GM18517 (cell line): ENCODE data around the gene TBC1D5.

Experiments used
- ATAC-seq: cut with Tn5 transposase; IDR thresholded peaks from one replicate; pipeline ENCODE4 v1.9.1; 2021; ENCODE audit warnings: mild to moderate bottlenecking, moderate library complexity; ENCODE audit not compliant: unreplicated experiment

The TBC1D5 gene

DNA sequence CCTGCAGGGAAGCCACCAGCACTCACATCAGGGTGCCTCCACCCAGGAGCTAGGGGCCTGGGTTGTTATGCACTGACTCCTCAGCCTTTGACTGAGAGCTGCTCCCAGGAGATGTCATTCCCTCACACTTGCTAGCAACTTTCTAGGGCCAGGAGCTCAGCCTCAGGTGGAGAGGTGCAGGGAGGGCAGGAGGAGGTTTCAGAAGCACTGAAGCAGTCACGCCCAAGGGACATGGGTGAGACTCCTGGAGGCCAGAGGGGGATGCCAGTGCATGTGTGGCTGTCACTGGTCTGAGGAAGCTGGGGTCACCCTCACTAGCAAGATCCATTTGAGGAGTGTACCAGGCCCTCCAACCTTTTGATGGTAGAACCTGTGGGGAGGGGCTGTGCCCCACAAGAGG is 586.5 kb downstream of the TBC1D5 start:
- no peak for ATAC-seq

DNA sequence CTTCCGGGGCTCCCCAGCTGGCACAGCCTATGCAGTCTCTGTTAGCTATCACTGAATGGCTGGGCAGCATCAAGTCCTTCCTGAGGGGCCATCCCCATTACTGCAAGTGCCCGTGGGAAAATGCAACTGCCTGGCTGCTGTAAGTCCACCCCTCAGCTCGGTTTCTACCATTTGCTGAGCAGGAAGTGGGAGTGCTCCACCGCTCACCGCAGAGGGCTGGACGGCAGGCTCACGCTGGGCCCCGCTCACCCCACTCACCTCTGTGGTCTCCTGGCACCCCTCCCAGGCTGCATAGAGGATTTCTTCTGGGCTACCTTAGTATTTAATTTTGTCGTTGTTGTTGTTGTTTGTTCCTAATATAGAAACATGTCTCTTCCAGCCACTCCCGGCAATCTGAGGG is 587.5 kb downstream of the TBC1D5 start:
- no peak for ATAC-seq

- ATAC-seq: no peak
These were observed 588.2 kb downstream of the TBC1D5 start for GRCh38 chr3:17154221-17154620.

DNA sequence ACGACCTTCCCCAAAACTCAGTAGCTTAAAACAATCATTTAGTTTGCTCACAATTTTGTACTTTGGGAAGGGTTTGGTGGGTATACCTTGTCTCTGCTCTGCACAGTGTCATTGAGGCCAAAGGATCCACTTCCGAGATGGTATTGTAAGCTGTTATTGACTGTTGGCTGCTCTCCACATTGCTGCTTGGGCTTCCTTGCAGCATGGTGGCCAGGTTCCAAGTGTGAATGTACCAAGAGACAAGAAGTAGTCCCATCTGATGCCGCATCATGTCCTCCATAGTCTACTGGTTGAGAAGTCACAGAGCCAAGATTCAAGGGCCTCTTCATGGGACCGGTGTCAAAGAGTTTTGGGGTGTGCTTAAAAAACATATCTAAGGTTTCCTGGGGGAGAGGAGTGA is 589.2 kb downstream of the TBC1D5 start:
- ATAC-seq: no peak

- peak; percentile 98 for ATAC-seq
These were observed 590.6 kb downstream of the TBC1D5 start for GRCh38 chr3:17151598-17152373.

DNA sequence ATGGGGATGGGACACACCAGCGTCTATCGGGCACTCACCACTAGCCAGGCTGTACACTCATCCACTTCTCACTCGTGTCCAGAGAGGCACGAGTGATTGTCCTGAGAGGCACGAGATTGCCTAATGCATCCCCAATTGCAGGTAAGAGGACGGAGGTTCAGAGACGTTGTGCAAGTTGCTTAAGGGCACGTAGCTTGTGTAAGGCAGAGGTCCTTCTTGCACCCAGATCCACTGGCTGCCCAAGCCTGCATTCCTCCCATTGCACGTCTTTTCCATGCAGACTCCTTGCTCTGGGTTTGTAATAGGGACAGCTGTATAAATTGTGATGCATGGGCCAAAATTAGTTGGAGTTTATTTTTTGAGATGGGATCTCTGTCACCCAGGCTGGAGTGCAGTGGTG is 593.4 kb downstream of the TBC1D5 start:
- no peak for ATAC-seq

- no peak for ATAC-seq
These were observed 597.8 kb downstream of the TBC1D5 start for GRCh38 chr3:17144665-17144993.

GRCh38 chr3:17143893-17144664 is 598.4 kb downstream of the TBC1D5 start:
- no peak for ATAC-seq

DNA sequence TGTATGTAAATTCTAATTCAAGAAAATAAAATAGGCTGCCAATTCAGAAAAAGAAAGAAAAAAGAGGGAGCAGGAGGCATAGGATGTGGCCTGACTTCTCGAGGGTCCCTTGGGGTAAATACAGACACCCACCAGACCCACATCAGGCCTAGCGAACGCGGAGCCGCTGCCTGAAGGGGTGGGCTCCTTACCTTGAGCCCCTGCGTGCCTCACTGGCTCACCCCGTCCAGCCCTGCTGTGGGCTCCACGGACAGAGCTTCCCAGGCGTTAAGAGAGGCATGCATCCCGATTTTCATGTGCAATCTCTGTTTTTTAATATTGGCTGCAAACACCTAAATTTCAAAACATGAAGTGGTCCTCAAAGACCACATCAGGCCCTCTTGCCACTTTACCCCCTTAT is 599.9 kb downstream of the TBC1D5 start:
- ATAC-seq: no peak

- ATAC-seq: no peak
These were observed 600.7 kb downstream of the TBC1D5 start for GRCh38 chr3:17141699-17142098.

DNA sequence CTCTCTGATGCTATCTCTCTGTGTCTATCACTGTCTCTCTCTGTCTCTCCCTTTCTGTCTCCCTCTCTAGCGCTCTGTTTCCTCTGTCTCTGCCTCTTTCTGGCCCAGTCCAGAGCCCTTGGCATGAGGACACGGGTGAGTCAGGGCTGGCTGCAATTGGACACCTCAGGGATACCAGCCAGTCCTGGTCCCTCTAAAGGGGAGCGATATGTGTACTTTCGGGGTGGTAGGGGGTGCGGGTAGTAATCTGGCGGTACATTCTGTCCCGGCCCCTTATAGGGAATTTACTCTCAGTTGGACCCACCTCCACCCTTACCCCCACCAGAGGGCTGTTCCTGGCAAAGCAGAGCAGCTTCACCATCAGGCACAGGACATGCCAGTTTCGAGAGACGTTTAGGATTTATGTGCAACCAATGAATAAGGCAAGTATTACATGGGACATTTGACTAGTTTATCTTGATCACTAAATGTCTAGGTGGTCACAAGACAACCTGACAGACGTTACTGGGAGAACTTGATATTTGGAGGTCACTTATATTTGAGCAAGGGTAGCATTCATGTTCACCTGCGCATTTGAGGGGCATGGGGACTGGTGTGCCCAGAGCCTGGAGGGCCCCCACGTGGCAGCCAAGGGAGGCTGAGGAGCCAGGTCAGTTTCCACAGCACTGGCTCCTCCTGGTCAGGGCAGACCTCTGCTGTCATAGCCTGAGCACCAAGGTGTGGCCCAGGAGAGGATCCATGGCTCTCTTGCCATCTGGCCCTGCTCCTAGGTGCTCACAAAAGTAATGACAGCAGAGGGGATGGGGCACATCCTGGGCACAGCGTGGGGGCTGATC is 601.5 kb downstream of the TBC1D5 start:
- ATAC-seq: no peak

DNA sequence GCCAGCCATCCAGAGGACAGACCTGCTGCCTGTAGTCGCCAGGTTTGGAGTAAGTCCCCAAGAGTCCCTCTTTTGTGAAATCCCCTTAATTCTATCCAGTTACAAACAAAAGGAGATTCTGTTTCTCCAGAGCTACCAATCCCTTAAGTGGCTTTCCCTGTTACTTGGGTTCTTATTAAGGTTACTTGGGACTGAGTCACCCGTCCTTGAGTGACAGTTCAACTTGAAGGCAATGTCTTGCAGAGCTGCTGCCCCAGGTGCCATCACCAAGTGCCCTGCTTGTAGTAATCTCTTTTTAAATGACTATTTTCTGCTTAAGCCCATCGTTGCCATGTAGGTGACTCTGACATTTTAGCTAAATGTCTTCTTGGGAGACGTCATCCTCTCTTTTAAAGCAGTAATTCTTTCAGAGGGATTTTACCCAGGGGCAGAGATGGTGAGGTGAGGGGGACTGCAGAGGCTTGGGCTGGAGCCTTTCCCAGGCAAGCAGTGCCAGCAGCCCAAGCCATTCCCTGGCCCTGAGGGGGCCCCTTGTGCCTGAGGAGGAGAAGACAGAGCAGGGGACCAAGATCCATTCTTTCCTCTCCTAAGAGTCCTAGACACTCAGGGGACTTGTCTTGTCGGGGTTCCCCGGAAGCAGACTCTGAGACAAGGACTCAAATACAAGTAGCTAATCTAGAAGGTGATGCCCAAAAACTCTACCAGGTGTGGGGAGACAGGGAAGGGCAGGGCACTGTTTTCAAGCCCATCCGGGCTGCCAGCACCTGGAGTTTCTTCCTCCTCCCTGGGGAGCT is 604.0 kb downstream of the TBC1D5 start:
- no peak for ATAC-seq

DNA sequence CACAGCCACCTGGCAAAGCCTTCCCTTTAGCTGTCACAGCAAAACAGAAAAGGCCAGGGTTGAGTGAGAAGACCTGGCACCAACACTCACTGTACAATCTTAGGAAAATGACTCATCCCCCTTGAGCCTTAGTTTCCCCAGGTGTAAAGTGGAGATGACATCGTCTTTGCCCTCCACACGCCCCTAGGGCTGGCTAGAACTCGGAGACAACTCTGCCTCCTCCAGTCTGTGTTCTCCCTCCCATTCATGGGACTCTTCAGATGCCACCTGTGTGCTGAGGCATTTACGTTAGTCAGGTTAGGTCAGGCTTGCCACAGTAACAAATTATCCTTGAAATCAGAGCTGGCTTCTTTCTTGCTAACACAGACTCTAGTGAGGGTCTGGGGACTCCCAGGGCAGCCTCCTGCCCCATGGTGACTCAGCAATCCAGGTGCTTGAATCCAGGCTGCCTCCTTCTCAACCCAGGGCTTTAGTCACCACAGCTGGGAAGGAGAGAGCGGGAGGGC is 605.1 kb downstream of the TBC1D5 start:
- no peak for ATAC-seq

GRCh38 chr3:17136136-17136721 is 606.2 kb downstream of the TBC1D5 start:
- no peak for ATAC-seq

- no peak for ATAC-seq
These were observed 606.7 kb downstream of the TBC1D5 start for GRCh38 chr3:17135696-17136095.

GRCh38 chr3:17133632-17134545 is 608.5 kb downstream of the TBC1D5 start:
- no peak for ATAC-seq

- ATAC-seq: no peak
These were observed 609.9 kb downstream of the TBC1D5 start for GRCh38 chr3:17132286-17133115.

- no peak for ATAC-seq
These were observed 611.5 kb downstream of the TBC1D5 start for GRCh38 chr3:17130956-17131355.
